IgD-negative memory B cell (primary cell): Measurements from ENCODE around the gene APOH. TPM values are rescaled to one million over a fixed set of nuclear protein-coding genes. Genes with fewer than 3 reads are reported as not detected.

ENCODE experiments used
- H3K27ac Mint-ChIP-seq, 3 donors: one replicate each; pipeline ENCODE4 v1.8.0; 2020 to 2022; ENCODE audit warnings: mild to moderate bottlenecking in 3 of 3, mixed read lengths in 3 of 3, moderate library complexity in 1 of 3
- H3K27me3 Mint-ChIP-seq: one replicate; pipeline ENCODE4 v1.8.0; 2021; ENCODE audit warnings: mixed read lengths
- H3K36me3 Mint-ChIP-seq: one replicate; pipeline ENCODE4 v1.8.0; 2020; ENCODE audit warnings: mild to moderate bottlenecking, mixed read lengths
- H3K4me1 Mint-ChIP-seq, 3 donors: one replicate each; pipeline ENCODE4 v1.8.0; 2020 to 2022; ENCODE audit warnings: mixed read lengths in 3 of 3, mild to moderate bottlenecking in 1 of 3
- H3K4me3 Mint-ChIP-seq, 4 donors: one replicate each; pipeline ENCODE4 v1.8.0; 2020 to 2022; ENCODE audit warnings: mild to moderate bottlenecking in 4 of 4, mixed read lengths in 4 of 4, moderate library complexity in 3 of 4
- H3K9me3 Mint-ChIP-seq, 3 donors: one replicate each; pipeline ENCODE4 v1.8.0; 2020 to 2021; ENCODE audit warnings: mixed read lengths in 3 of 3, mild to moderate bottlenecking in 1 of 3
- polyA plus RNA-seq: library from polyadenylated mRNA; unstranded; fragments of 300-500 nt; fragmentation: Illumina TruSeq; gene quantifications from one replicate; pipeline ENCODE4 v1.2.3, GENCODE V29; 2021

The APOH gene
- polyA plus RNA-seq, 1 donor from 2014 or later: not detected

DNA sequence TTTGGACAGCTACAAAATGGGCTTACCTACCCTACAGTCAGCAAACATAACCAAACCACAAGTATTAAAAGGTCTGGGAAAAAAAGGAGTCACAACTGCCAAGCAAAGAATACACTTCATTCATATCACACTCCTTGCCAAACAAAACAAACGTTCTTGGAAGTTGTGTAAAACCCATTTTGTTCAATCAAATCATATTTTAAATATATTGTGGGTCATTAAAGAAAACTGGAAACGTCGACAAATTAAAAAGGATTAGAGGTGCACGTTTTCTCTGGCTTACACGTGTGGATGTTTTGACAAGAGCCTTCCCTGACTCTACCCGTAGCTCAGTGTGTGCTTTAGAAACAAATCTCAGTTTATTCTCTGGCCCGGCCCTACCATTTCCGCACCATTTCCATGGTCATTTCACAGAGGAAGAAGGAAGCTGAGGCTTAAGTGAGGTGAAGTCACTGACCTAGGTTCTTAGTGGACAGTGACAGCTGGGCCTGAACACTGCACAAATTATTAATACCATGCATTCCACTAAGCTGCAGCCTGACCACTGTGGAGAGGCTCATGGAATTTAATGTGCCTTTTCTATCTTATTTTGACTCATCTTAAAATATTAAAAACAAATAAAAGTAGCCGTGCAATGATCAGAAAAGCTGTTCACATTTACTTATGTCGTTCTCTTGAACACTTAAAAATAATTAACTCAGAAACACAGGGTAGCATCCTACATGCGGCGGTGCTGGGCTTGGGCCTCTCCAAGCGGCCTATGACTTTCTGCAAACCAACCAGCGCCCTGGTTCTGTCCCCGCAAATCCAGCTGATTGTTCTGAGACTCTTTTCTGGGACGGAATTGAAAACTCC is 38.2 kb downstream of the APOH start:
- H3K4me3 Mint-ChIP-seq: peak overlapping the region; percentile 84 to 92 (median 90)
- H3K9me3 Mint-ChIP-seq: no peaks in the 10 kb centered on the region
- H3K27me3 Mint-ChIP-seq: no peaks in the 10 kb centered on the region
- H3K36me3 Mint-ChIP-seq: no peaks in the 10 kb centered on the region
- peaks cover 14 to 21% (median 14%) of the 10 kb centered on the region in 3 donors for H3K4me1 Mint-ChIP-seq
- peak overlapping the region; percentile 46 to 74 (median 64) for H3K27ac Mint-ChIP-seq

- H3K4me3 Mint-ChIP-seq: no peak overlapping the region
- peaks cover 2 to 5% (median 4%) of the 10 kb centered on the region in 3 donors for H3K9me3 Mint-ChIP-seq
- peaks cover 4 to 13% (median 7%) of the 10 kb centered on the region in 3 donors for H3K4me1 Mint-ChIP-seq
- H3K36me3 Mint-ChIP-seq: peaks cover 2% of the 10 kb centered on the region
- H3K27ac Mint-ChIP-seq: no peak overlapping the region
- H3K27me3 Mint-ChIP-seq: no peaks in the 10 kb centered on the region
These were observed 41.5 kb downstream of the APOH start for GRCh38 chr17:66187718-66188117.

- H3K27me3 Mint-ChIP-seq: no peaks in the 10 kb centered on the region
- no peak overlapping the region for H3K4me3 Mint-ChIP-seq
- H3K4me1 Mint-ChIP-seq: peaks cover 0 to under 1% (median 0%) of the 10 kb centered on the region in 3 donors
- peaks cover 2% of the 10 kb centered on the region for H3K36me3 Mint-ChIP-seq
- H3K9me3 Mint-ChIP-seq: peaks cover 2 to 5% (median 4%) of the 10 kb centered on the region in 3 donors
- H3K27ac Mint-ChIP-seq: no peak overlapping the region
These were observed 43.4 kb downstream of the APOH start for GRCh38 chr17:66185862-66186261.

- Mint-ChIP-seq H3K9me3 (peaks cover 2 to 5% (median 4%) of the 10 kb centered on the region in 3 donors), H3K4me1 (no peaks in the 10 kb centered on the region), H3K27me3 (no peaks in the 10 kb centered on the region), H3K4me3 (no peak overlapping the region), H3K36me3 (peaks cover 2% of the 10 kb centered on the region), H3K27ac (no peak overlapping the region)
These were observed 44.8 kb downstream of the APOH start for GRCh38 chr17:66184392-66184791.

DNA sequence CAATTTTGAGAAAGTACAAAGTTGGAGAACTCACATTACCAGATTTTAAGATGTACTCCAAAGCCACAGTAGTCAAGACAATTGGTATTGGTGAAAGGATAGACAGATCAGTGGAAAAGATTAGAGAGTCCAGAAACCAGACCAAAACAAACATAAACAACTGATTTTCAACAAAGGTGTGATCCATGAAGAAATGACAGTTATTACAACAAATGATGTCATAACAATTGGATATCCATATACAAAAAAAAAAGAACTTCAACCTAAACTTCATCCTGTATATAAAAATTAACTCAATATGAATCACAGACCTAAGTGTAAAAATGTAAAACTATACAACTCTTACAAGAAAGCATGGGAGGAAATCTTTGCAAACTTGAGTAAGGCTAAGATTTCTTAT is 45.7 kb downstream of the APOH start:
- H3K27me3 Mint-ChIP-seq: no peaks in the 10 kb centered on the region
- peaks cover 2 to 5% (median 4%) of the 10 kb centered on the region in 3 donors for H3K9me3 Mint-ChIP-seq
- H3K27ac Mint-ChIP-seq: no peak overlapping the region
- H3K4me3 Mint-ChIP-seq: no peak overlapping the region
- no peaks in the 10 kb centered on the region for H3K4me1 Mint-ChIP-seq
- H3K36me3 Mint-ChIP-seq: peaks cover 2% of the 10 kb centered on the region

GRCh38 chr17:66178642-66179041 is 50.6 kb downstream of the APOH start:
- Mint-ChIP-seq H3K36me3 (no peaks in the 10 kb centered on the region), H3K4me1 (peaks cover 0 to 1% (median 0%) of the 10 kb centered on the region in 3 donors), H3K27me3 (no peaks in the 10 kb centered on the region), H3K9me3 (no peaks in the 10 kb centered on the region), H3K27ac (peak overlapping the region in 1 of 3 donors; percentile 72), H3K4me3 (no peak overlapping the region)

DNA sequence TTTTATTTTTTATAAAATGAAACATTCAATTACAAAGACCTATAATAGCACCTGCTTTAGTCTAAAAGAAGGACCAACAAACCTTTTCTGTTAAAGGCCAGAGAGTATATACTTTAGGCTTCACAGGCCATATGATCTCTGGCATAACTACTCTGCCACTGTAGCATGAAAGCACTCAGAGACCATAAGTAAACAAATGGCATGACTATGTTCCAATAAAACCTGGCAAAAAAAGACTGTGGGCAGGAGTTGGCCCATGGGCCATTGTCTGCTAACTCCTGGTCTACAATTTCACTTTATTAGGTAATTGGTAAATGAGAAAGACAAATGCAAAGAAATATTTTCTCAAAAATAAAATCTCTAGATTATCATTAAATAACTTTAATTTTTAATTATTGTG is 52.2 kb downstream of the APOH start:
- Mint-ChIP-seq H3K4me1 (peaks cover 0 to 1% (median 0%) of the 10 kb centered on the region in 3 donors), H3K4me3 (no peak overlapping the region), H3K27me3 (no peaks in the 10 kb centered on the region), H3K9me3 (no peaks in the 10 kb centered on the region), H3K36me3 (no peaks in the 10 kb centered on the region), H3K27ac (no peak overlapping the region)

DNA sequence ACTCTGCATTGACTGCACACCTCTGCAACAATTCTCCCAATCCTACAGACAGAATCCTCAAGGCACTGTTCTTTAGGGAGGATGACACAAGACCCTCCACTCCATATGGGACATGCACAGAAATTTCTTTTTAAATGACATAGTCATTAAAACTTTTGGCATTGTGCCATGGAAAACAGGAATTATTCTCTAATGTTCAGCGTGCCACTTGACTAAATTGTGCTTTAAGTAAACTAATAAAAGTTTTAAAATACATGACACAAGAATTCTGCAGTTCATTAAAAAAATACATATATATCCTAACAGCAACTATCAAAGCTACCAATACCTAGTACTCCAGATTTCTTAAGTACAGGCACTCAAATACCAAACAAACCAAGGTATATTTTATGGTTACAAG is 53.3 kb downstream of the APOH start:
- Mint-ChIP-seq H3K27me3 (no peaks in the 10 kb centered on the region), H3K27ac (no peak overlapping the region), H3K36me3 (no peaks in the 10 kb centered on the region), H3K4me3 (no peak overlapping the region), H3K9me3 (no peaks in the 10 kb centered on the region), H3K4me1 (peaks cover 0 to 1% (median 0%) of the 10 kb centered on the region in 3 donors)

DNA sequence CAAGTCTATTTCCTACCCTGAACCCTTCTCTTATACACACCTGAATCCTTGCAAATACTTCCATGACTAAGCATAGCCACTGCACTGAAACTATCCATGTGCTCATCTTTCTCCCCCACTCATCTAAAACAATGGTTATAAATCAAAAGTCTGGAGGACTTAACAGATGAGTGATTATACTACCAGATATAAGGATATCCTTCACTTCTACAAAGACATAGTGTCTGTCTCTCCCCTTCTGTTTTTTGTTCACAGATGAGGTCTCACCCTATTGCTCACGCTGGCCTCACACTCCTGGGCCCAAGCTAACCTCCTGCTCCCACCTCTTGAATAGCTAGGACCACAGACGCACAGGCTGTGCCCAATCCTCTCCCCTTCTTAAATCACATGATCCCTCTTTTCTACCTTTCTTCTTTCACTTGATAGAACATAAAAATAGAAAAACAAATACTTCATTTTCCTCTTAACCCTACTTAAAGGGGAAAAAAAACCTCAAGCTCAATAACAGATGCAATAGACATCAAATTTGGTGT is 56.5 kb downstream of the APOH start:
- H3K4me1 Mint-ChIP-seq: peaks cover 0 to 1% (median 0%) of the 10 kb centered on the region in 3 donors
- no peak overlapping the region for H3K27ac Mint-ChIP-seq
- no peak overlapping the region for H3K4me3 Mint-ChIP-seq
- H3K36me3 Mint-ChIP-seq: no peaks in the 10 kb centered on the region
- H3K27me3 Mint-ChIP-seq: no peaks in the 10 kb centered on the region
- no peaks in the 10 kb centered on the region for H3K9me3 Mint-ChIP-seq

- H3K4me3 Mint-ChIP-seq: no peak overlapping the region
- no peaks in the 10 kb centered on the region for H3K27me3 Mint-ChIP-seq
- no peaks in the 10 kb centered on the region for H3K36me3 Mint-ChIP-seq
These were observed 57.1 kb downstream of the APOH start for GRCh38 chr17:66172144-66172543.

DNA sequence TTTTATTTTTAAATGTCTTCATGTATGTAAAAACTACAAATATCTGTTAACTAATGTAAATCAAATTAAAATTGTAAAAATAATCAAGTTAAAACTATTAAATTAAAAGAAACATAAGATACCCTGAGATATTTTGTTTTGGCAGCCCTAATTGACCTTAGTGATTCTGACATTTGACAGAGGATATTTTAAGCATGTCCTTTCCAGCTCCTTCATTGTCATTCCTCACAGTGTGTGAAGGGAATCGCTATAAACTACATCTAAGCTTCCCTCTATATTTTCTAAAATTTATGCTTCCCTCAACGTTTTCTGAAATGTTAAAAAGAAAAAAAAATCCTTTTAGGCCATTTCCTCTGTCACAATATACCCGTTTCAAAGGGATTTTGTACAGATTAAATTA is 57.5 kb downstream of the APOH start:
- no peaks in the 10 kb centered on the region for H3K27me3 Mint-ChIP-seq
- H3K36me3 Mint-ChIP-seq: no peaks in the 10 kb centered on the region
- H3K9me3 Mint-ChIP-seq: no peaks in the 10 kb centered on the region
- no peak overlapping the region for H3K4me3 Mint-ChIP-seq
- H3K4me1 Mint-ChIP-seq: peaks cover 0 to 1% (median 0%) of the 10 kb centered on the region in 3 donors
- H3K27ac Mint-ChIP-seq: no peak overlapping the region

More at GRCh38 chr17:66172144-66172543, 57.1 kb downstream of the APOH start:
- H3K4me1 Mint-ChIP-seq: peaks cover 0 to 1% (median 0%) of the 10 kb centered on the region in 3 donors
- H3K27ac Mint-ChIP-seq: no peak overlapping the region
- H3K9me3 Mint-ChIP-seq: no peaks in the 10 kb centered on the region

GRCh38 chr17:66171172-66171571 is 58.0 kb downstream of the APOH start:
- H3K9me3 Mint-ChIP-seq: no peaks in the 10 kb centered on the region
- peaks cover 0 to 1% (median 0%) of the 10 kb centered on the region in 3 donors for H3K4me1 Mint-ChIP-seq
- H3K4me3 Mint-ChIP-seq: no peak overlapping the region
- no peak overlapping the region for H3K27ac Mint-ChIP-seq
- no peaks in the 10 kb centered on the region for H3K36me3 Mint-ChIP-seq
- no peaks in the 10 kb centered on the region for H3K27me3 Mint-ChIP-seq

DNA sequence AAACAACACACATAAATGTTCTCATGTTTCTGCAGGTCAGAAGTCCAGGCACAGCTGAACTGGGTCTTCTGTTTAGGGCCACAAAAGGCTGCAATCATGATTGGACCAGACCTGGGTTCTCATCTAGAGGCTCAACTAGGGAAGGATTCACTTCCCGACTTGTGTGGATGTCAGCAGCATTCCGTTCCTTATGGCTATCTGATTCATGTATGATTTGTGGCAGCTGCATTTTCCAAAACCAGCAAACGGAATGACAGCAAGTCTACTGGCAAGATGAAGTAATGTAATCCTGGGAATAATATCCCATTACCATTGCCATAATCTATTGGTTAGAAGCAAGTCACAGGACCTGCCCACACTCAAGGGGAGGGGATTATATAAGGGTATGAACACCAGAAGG is 59.4 kb downstream of the APOH start:
- no peak overlapping the region for H3K27ac Mint-ChIP-seq
- no peaks in the 10 kb centered on the region for H3K27me3 Mint-ChIP-seq
- no peak overlapping the region for H3K4me3 Mint-ChIP-seq
- H3K36me3 Mint-ChIP-seq: no peaks in the 10 kb centered on the region
- H3K4me1 Mint-ChIP-seq: no peaks in the 10 kb centered on the region
- no peaks in the 10 kb centered on the region for H3K9me3 Mint-ChIP-seq

- Mint-ChIP-seq H3K4me1 (no peaks in the 10 kb centered on the region), H3K9me3 (no peaks in the 10 kb centered on the region), H3K27ac (no peak overlapping the region), H3K4me3 (peak overlapping the region in 1 of 4 donors; percentile 4), H3K27me3 (no peaks in the 10 kb centered on the region), H3K36me3 (no peaks in the 10 kb centered on the region)
These were observed 61.9 kb downstream of the APOH start for GRCh38 chr17:66167189-66167815.

GRCh38 chr17:66165537-66166123 is 63.6 kb downstream of the APOH start:
- H3K9me3 Mint-ChIP-seq: no peaks in the 10 kb centered on the region
- H3K4me1 Mint-ChIP-seq: peaks cover 0 to 5% (median 0%) of the 10 kb centered on the region in 3 donors
- H3K4me3 Mint-ChIP-seq: no peak overlapping the region
- H3K36me3 Mint-ChIP-seq: no peaks in the 10 kb centered on the region
- no peak overlapping the region for H3K27ac Mint-ChIP-seq
- no peaks in the 10 kb centered on the region for H3K27me3 Mint-ChIP-seq
